Measurements from ENCODE around the gene LZTR1.

DNA sequence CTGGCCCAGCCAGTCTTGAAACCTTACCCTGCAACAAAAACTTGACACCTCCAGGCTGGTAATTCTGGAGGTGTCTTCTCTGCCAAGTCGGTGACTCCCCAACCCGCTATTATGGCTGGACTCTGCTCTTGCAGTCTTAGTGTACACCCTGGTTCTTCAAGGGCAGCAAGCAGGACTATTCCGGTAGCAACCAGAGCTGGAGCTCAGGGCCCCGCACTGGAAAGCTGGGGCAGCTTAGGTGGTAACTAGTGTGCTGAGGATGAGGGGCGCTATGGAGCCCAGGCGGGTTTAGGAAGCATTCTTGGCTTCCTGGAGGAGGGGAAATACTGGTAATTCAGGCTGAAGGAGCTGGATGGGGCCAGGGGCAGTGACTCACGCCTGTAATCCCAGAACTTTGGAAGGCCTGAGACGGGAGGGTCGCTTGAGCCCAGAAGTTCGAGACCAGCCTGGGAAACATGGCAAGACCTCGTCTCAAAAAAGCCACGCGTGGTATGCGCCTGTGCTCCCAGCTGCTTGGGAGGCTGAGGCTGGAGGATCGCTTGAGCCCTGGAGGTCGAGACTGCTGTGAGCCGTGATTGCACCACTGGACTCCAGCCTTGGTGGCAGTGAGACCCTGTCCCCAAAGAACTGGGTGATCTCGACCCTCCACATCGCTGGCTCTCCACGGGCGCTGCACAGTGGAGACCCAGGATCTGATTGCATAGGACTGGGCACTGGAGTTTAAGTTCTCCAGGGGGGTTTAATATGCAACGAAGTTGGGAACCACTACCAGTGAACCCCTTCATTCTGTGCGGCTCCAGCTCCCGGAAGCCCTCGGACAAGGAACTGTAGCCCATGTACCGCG, 25.6 kb upstream of the LZTR1 start:
- TF ChIP-seq, protein P1, sequence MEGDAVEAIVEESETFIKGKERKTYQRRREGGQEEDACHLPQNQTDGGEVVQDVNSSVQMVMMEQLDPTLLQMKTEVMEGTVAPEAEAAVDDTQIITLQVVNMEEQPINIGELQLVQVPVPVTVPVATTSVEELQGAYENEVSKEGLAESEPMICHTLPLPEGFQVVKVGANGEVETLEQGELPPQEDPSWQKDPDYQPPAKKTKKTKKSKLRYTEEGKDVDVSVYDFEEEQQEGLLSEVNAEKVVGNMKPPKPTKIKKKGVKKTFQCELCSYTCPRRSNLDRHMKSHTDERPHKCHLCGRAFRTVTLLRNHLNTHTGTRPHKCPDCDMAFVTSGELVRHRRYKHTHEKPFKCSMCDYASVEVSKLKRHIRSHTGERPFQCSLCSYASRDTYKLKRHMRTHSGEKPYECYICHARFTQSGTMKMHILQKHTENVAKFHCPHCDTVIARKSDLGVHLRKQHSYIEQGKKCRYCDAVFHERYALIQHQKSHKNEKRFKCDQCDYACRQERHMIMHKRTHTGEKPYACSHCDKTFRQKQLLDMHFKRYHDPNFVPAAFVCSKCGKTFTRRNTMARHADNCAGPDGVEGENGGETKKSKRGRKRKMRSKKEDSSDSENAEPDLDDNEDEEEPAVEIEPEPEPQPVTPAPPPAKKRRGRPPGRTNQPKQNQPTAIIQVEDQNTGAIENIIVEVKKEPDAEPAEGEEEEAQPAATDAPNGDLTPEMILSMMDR (IDR thresholded peaks at IDR 0.05 in 8 of 11, conservative IDR thresholded peaks at IDR 0.05 in 3 of 11), result no peak
- peak in 1 of 3 donors; percentile 18 for TF ChIP-seq POLR2AphosphoS5 (IDR thresholded peaks at IDR 0.05)

Measured in spleen (tissue), 7 donors.